Measurements from ENCODE around the gene PCSK9. TPM values are rescaled to one million over a fixed set of nuclear protein-coding genes. Genes with fewer than 3 reads are reported as not detected.
A peak's percentile ranks its signal among the peaks of the same experiment; 100 is the strongest.

Gene PCSK9
- total RNA-seq, 2 experiments from 2014 or later = 0.07 TPM; not detected in 1

- Mint-ChIP-seq H3K27ac (no peak overlapping the region), H3K4me1 (peaks cover 31% of the 10 kb centered on the region), H3K36me3 (peaks cover 61% of the 10 kb centered on the region), H3K4me3 (no peak overlapping the region), H3K27me3 (no peaks in the 10 kb centered on the region), H3K9me3 (ENCODE audit: low read depth) (no peaks in the 10 kb centered on the region)
- DNase-seq (peak; percentile 26), ATAC-seq (no peak)
- CTCF ChIA-PET = interaction anchor here (0.9 to 1.2 kb wide), 3 partner anchors 10 to 267 kb away, joined by 3 to 4 read pairs (median 3); no protein-coding TSS in a partner anchor
These were observed 31.2 kb downstream of the PCSK9 start for GRCh38 chr1:55070293-55071164.

GRCh38 chr1:55071477-55071876 is 32.1 kb downstream of the PCSK9 start:
- CTCF ChIA-PET = interaction anchor here (0.9 to 1.1 kb wide), 2 partner anchors 10 to 266 kb away, joined by 3 to 4 read pairs; no protein-coding TSS in a partner anchor

GRCh38 chr1:55073187-55073916 is 34.0 kb downstream of the PCSK9 start:
- Mint-ChIP-seq H3K4me1 (peaks cover 31% of the 10 kb centered on the region), H3K4me3 (no peak overlapping the region), H3K27ac (peak overlapping the region; percentile 72), H3K9me3 (ENCODE audit: low read depth) (no peaks in the 10 kb centered on the region), H3K36me3 (peaks cover 54% of the 10 kb centered on the region), H3K27me3 (no peaks in the 10 kb centered on the region)
- ATAC-seq (peak; percentile 91), DNase-seq (peak; percentile 59)
- CTCF ChIA-PET = no interaction called here

More at GRCh38 chr1:55071477-55071876, 32.1 kb downstream of the PCSK9 start:
- no peaks in the 10 kb centered on the region for H3K27me3 Mint-ChIP-seq
- H3K36me3 Mint-ChIP-seq = peaks cover 60% of the 10 kb centered on the region
- ATAC-seq (peak; percentile 43), DNase-seq (peak; percentile 41)
- no peak overlapping the region for H3K4me3 Mint-ChIP-seq
- no peak overlapping the region for H3K27ac Mint-ChIP-seq
- peaks cover 31% of the 10 kb centered on the region for H3K4me1 Mint-ChIP-seq
- no peaks in the 10 kb centered on the region for H3K9me3 Mint-ChIP-seq (ENCODE audit: low read depth)

GRCh38 chr1:55074455-55074854 is 35.1 kb downstream of the PCSK9 start:
- no peaks in the 10 kb centered on the region for H3K27me3 Mint-ChIP-seq
- no peak for DNase-seq
- H3K27ac Mint-ChIP-seq = no peak overlapping the region
- peaks cover 31% of the 10 kb centered on the region for H3K4me1 Mint-ChIP-seq
- H3K4me3 Mint-ChIP-seq = no peak overlapping the region
- CTCF ChIA-PET = no interaction called here
- no peak for ATAC-seq
- H3K9me3 Mint-ChIP-seq (ENCODE audit: low read depth) = no peaks in the 10 kb centered on the region
- peaks cover 46% of the 10 kb centered on the region for H3K36me3 Mint-ChIP-seq

DNA sequence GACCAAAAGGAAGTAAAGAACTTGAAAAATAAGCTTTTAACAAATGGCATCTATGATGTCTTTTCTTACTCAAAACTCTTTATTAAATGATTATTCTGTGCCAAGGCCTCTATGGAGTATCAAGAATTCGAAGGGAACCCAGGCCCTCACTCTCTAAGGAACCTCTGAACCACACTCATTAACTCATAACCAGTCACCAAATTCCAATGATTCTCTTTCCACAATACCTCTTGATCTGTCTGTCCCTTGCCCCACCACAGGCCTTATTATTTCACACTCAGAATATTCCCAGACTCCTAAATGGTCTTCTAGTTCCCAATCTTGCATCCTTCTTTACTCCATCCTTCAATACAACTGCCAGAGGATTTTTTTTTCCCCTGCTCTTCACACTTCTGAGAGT is 37.0 kb downstream of the PCSK9 start:
- peaks cover 31% of the 10 kb centered on the region for H3K4me1 Mint-ChIP-seq
- H3K36me3 Mint-ChIP-seq = peaks cover 44% of the 10 kb centered on the region
- DNase-seq (no peak), ATAC-seq (no peak)
- H3K4me3 Mint-ChIP-seq = no peak overlapping the region
- H3K27ac Mint-ChIP-seq = peak overlapping the region; percentile 44
- CTCF ChIA-PET = no interaction called here
- H3K27me3 Mint-ChIP-seq = no peaks in the 10 kb centered on the region
- no peaks in the 10 kb centered on the region for H3K9me3 Mint-ChIP-seq (ENCODE audit: low read depth)

DNA sequence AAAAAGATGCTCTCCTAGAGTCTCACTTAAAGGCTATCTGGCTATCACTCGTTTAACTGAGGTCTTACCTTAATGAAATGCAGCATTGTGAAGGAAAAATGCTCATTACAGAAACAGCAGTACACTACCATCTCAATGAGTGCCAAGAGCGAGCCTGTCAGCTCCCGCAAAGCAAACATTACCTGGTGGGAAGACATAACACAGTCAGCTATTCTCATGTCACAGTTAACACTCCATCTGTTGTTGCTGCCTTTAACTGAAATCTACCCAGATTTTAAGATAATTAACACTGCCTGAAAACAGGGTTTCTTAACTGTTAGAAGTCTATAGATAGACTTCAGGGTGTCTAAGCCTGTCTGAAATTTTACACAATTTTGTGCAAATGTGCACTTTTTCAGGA is 39.1 kb downstream of the PCSK9 start:
- peaks cover 36% of the 10 kb centered on the region for H3K36me3 Mint-ChIP-seq

GRCh38 chr1:55079651-55080050 is 40.3 kb downstream of the PCSK9 start:
- H3K27me3 Mint-ChIP-seq = no peaks in the 10 kb centered on the region
- peaks cover 4% of the 10 kb centered on the region for H3K4me1 Mint-ChIP-seq
- DNase-seq (no peak), ATAC-seq (no peak)
- peaks cover 38% of the 10 kb centered on the region for H3K36me3 Mint-ChIP-seq
- H3K27ac Mint-ChIP-seq = no peak overlapping the region
- H3K9me3 Mint-ChIP-seq (ENCODE audit: low read depth) = no peaks in the 10 kb centered on the region
- no peak overlapping the region for H3K4me3 Mint-ChIP-seq
- CTCF ChIA-PET = no interaction called here

More for the DNA sequence above, 39.1 kb downstream of the PCSK9 start:
- Mint-ChIP-seq H3K9me3 (ENCODE audit: low read depth) (no peaks in the 10 kb centered on the region), H3K4me1 (peaks cover 12% of the 10 kb centered on the region), H3K27ac (no peak overlapping the region), H3K4me3 (no peak overlapping the region), H3K27me3 (no peaks in the 10 kb centered on the region)
- DNase-seq (no peak), ATAC-seq (no peak)
- CTCF ChIA-PET = no interaction called here

GRCh38 chr1:55081188-55081904 is 42.0 kb downstream of the PCSK9 start:
- Mint-ChIP-seq H3K27ac (no peak overlapping the region), H3K4me3 (no peak overlapping the region), H3K9me3 (ENCODE audit: low read depth) (no peaks in the 10 kb centered on the region), H3K36me3 (peaks cover 38% of the 10 kb centered on the region), H3K27me3 (no peaks in the 10 kb centered on the region), H3K4me1 (no peaks in the 10 kb centered on the region)
- no peak for ATAC-seq
- DNase-seq = no peak
- CTCF ChIA-PET = interaction anchor here (0.6 to 1.4 kb wide), 2 partner anchors 10 to 196 kb away, joined by 3 to 4 read pairs; no protein-coding TSS in a partner anchor

DNA sequence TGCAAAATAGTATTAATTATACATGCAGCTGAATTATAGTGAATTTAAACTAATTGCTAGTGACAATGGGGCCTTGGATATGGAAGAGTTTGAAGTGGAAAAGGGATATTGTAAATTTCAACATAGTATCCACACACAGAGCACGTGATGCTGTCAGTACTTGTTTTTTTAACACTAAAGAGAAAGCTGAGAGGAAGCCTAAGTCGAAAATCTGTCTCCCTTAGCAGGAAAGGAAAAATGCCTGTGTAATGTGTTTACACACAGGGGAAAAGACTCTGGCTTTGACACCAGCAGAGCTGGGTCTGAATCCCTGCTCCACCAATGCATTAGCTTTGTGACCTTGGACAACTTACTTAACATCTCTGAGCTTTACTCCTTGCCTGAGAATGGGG is 42.6 kb downstream of the PCSK9 start:
- H3K36me3 Mint-ChIP-seq = peaks cover 36% of the 10 kb centered on the region
- no peak overlapping the region for H3K4me3 Mint-ChIP-seq
- H3K27ac Mint-ChIP-seq = no peak overlapping the region
- H3K27me3 Mint-ChIP-seq = no peaks in the 10 kb centered on the region
- H3K9me3 Mint-ChIP-seq (ENCODE audit: low read depth) = no peaks in the 10 kb centered on the region
- ATAC-seq (no peak), DNase-seq (no peak)
- CTCF ChIA-PET = interaction anchor here (1.4 kb wide), 1 partner anchor 196 kb away, joined by 4 read pairs; no protein-coding TSS in a partner anchor
- H3K4me1 Mint-ChIP-seq = no peaks in the 10 kb centered on the region

DNA sequence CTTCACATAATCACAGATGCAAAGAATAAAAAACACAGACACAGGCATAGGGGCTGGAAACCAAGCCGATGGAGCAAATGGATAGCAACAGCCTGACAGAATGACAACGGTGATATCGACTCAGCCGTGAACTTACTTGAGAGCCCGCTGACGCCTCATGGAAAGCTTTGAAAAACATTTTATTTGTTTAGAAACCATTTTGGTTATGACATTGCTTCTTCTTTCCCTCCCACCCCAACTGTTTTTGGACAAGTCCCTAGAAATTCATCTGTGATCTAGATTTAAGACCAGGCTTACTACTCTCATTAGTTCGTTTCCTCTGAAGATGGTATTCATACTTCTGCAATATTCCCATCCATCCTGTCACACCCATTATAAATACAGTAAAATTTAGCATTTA is 44.9 kb downstream of the PCSK9 start:
- DNase-seq = no peak
- ATAC-seq = no peak
- CTCF ChIA-PET = no interaction called here
- no peaks in the 10 kb centered on the region for H3K9me3 Mint-ChIP-seq (ENCODE audit: low read depth)
- H3K4me1 Mint-ChIP-seq = peaks cover 17% of the 10 kb centered on the region
- no peak overlapping the region for H3K4me3 Mint-ChIP-seq
- no peak overlapping the region for H3K27ac Mint-ChIP-seq
- peaks cover 46% of the 10 kb centered on the region for H3K36me3 Mint-ChIP-seq
- no peaks in the 10 kb centered on the region for H3K27me3 Mint-ChIP-seq

DNA sequence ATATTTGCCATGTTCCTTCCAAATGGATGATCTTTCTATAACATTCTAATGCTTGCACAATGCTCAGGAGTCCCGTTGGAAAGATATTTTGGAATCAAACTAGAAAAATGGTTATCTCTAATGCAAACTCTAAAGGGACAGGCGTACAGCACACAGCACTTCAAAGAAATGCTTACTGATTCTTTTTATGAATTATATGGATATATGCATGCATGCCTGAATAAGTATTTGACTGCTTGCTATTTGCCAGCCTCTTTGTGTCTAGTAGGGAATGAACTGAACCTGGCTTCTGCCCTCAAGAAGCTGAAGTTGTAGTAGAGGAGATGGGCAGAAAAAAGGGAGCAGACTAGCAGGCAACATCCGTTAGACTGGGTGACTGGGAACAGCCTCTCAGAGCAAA is 48.1 kb downstream of the PCSK9 start:
- DNase-seq = no peak
- Mint-ChIP-seq H3K27me3 (no peaks in the 10 kb centered on the region), H3K4me3 (no peak overlapping the region), H3K27ac (peak overlapping the region; percentile 10), H3K36me3 (peaks cover 48% of the 10 kb centered on the region), H3K4me1 (peaks cover 18% of the 10 kb centered on the region), H3K9me3 (ENCODE audit: low read depth) (no peaks in the 10 kb centered on the region)
- CTCF ChIA-PET = no interaction called here
- no peak for ATAC-seq

GRCh38 chr1:55088413-55088812 is 49.1 kb downstream of the PCSK9 start:
- CTCF ChIA-PET = interaction anchor here (0.8 kb wide), 1 partner anchor 20 kb away, joined by 3 read pairs; no protein-coding TSS in a partner anchor
- H3K27me3 Mint-ChIP-seq = no peaks in the 10 kb centered on the region
- ATAC-seq (peak; percentile 27), DNase-seq (peak; percentile 48)
- H3K4me3 Mint-ChIP-seq = no peak overlapping the region
- no peaks in the 10 kb centered on the region for H3K9me3 Mint-ChIP-seq (ENCODE audit: low read depth)
- H3K4me1 Mint-ChIP-seq = peaks cover 18% of the 10 kb centered on the region
- peak overlapping the region; percentile 10 for H3K27ac Mint-ChIP-seq
- peaks cover 51% of the 10 kb centered on the region for H3K36me3 Mint-ChIP-seq

GRCh38 chr1:55089683-55090082 is 50.3 kb downstream of the PCSK9 start:
- CTCF ChIA-PET = no interaction called here
- Mint-ChIP-seq H3K27me3 (no peaks in the 10 kb centered on the region), H3K4me1 (peaks cover 18% of the 10 kb centered on the region), H3K27ac (no peak overlapping the region), H3K36me3 (peaks cover 52% of the 10 kb centered on the region), H3K4me3 (no peak overlapping the region), H3K9me3 (ENCODE audit: low read depth) (no peaks in the 10 kb centered on the region)
- DNase-seq = no peak
- no peak for ATAC-seq

Measured in activated CD8-positive, alpha-beta memory T cell treated with anti-CD3 and anti-CD28 coated beads, Interleukin-2, amount 10 ng/mL, durations not matched to agents 7 days and 5 days (primary cell).